Upper lobe of left lung (tissue), 6 donors: ENCODE data around the gene ANKRD28. TPM values are rescaled to one million over a fixed set of nuclear protein-coding genes. Genes with fewer than 3 reads are reported as not detected.

ENCODE experiments used
- ATAC-seq, 2 donors: fragments of 200-7000 bp; cut with Tn5 transposase; one replicate each; pipeline ENCODE4 v1.9.1; 2022; ENCODE audit warnings: mild to moderate bottlenecking in 2 of 2, moderate library complexity in 2 of 2; ENCODE audit not compliant: low FRiP score in 2 of 2
- DNase-seq, 2 donors: peaks; one replicate each; pipeline ENCODE4 v3.0.0-alpha.2; 2019 to 2020
- H3K27ac ChIP-seq, 4 donors: fragments of 200-600 bp; sonication (generic); one replicate each; pipeline ENCODE4 v1.5.1; 2016 to 2019
- H3K27me3 ChIP-seq, 4 donors: fragments of 200-600 bp; sonication (generic); one replicate each; pipeline ENCODE4 v1.5.1; 2017 to 2019
- H3K36me3 ChIP-seq, 4 donors: fragments of 200-600 bp; sonication (generic); one replicate each; pipeline ENCODE4 v1.5.1; 2016 to 2019
- H3K4me1 ChIP-seq, 4 donors: fragments of 200-600 bp; sonication (generic); one replicate each; pipeline ENCODE4 v1.5.1; 2018 to 2019
- H3K4me3 ChIP-seq, 4 donors: fragments of 200-600 bp; sonication (generic); one replicate each; pipeline ENCODE4 v1.5.1; 2017 to 2019; ENCODE audit warnings: mild to moderate bottlenecking in 2 of 4, moderate library complexity in 1 of 4
- H3K9me3 ChIP-seq, 4 donors: fragments of 200-600 bp; sonication (generic); one replicate each; pipeline ENCODE4 v1.5.1; 2018 to 2019
- EP300 ChIP-seq, 4 donors: sonication (generic); formaldehyde crosslinking; IDR thresholded peaks; one replicate each; pipeline ENCODE4 v1.5.1; 2017; ENCODE audit warnings: antibody characterized with exemption in 4 of 4, control low read depth in 2 of 4
- POLR2A ChIP-seq, 4 donors: fragments of 450-650 bp; IDR thresholded peaks; one replicate each; pipeline ENCODE4 v1.5.1; 2016 to 2017; ENCODE audit warnings: antibody characterized with exemption in 4 of 4, mild to moderate bottlenecking in 2 of 4
- POLR2AphosphoS5 ChIP-seq, 2 donors: sonication (generic); formaldehyde crosslinking; IDR thresholded peaks; one replicate each; pipeline ENCODE4 v1.5.1; 2017; ENCODE audit warnings: antibody characterized with exemption in 2 of 2
- WGBS, 2 donors: methylation state at CpG; one replicate each; pipeline ENCODE4 v1.1.5; 2017 to 2018; 5-methylcytosine and 5-hydroxymethylcytosine counted together
- total RNA-seq, 6 donors: library from RNA; depleted of rRNA in 4 of 6; stranded (reverse); fragments of >200 nt in 4 of 6; gene quantifications; one replicate each; pipeline versions ENCODE4 v1.1.0 to v1.2.1, GENCODE V29; 2016 to 2021
- TF ChIP-seq, protein P1 (sequence below), 6 experiments: fragments of 450-650 bp in 4 of 6; fragments of 200-600 bp in 2 of 6; sonication (generic) in 2 of 6; IDR thresholded peaks; one replicate each; pipeline ENCODE4 v1.5.1; 2016 to 2019; ENCODE audit warnings: antibody characterized with exemption in 6 of 6
- donor health status: DM: no; HTN: no; CAD: no; lungs with moderate emphysema.
- donor health status: DM: no; HTN: yes; CAD: no; lungs with severe emphysema.

ANKRD28 gene
- total RNA-seq, 6 donors from 2014 or later = 31.6 to 107 (median 55.5) TPM

DNA sequence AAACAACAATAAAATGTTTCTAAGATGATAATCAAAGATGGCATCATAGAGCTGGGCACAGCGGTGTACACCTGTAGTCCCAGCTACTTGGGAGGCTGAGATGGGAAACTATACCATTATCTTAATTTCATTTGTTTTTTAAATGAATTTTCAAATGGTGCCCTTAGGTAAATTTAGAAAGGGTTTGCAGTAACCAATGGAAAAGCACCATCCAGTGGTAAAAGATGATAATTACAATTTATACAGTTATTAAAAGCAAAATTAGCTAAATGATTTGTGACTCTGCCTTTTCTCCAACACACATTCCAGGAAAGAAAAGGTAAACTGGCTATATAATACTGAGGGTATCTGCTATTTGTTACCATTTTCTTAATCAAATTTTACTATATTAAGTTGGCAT lies 14.4 kb upstream of the ANKRD28 start:
- 86 to 93% methylated on average over 1 of the region's 1 CpG for WGBS, 2 donors
- Histone ChIP-seq H3K9me3 (no peaks in the 10 kb centered on the region), H3K4me1 (peaks cover 0 to 11% (median 7%) of the 10 kb centered on the region in 4 donors), H3K27me3 (no peaks in the 10 kb centered on the region), H3K4me3 (no peak overlapping the region), H3K36me3 (no peaks in the 10 kb centered on the region), H3K27ac (no peak overlapping the region)
- TF ChIP-seq, protein P1, sequence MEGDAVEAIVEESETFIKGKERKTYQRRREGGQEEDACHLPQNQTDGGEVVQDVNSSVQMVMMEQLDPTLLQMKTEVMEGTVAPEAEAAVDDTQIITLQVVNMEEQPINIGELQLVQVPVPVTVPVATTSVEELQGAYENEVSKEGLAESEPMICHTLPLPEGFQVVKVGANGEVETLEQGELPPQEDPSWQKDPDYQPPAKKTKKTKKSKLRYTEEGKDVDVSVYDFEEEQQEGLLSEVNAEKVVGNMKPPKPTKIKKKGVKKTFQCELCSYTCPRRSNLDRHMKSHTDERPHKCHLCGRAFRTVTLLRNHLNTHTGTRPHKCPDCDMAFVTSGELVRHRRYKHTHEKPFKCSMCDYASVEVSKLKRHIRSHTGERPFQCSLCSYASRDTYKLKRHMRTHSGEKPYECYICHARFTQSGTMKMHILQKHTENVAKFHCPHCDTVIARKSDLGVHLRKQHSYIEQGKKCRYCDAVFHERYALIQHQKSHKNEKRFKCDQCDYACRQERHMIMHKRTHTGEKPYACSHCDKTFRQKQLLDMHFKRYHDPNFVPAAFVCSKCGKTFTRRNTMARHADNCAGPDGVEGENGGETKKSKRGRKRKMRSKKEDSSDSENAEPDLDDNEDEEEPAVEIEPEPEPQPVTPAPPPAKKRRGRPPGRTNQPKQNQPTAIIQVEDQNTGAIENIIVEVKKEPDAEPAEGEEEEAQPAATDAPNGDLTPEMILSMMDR (IDR thresholded peaks at IDR 0.05) = peak; percentile 13 to 66 (median 44)
- no peak for TF ChIP-seq EP300 (IDR thresholded peaks at IDR 0.05)
- ATAC-seq = peak in 1 of 2 donors; percentile 54
- no peak for DNase-seq

- Histone ChIP-seq H3K27ac (no peak overlapping the region), H3K27me3 (no peaks in the 10 kb centered on the region), H3K9me3 (no peaks in the 10 kb centered on the region), H3K4me1 (peaks cover 0 to 11% (median 5%) of the 10 kb centered on the region in 4 donors), H3K4me3 (no peak overlapping the region), H3K36me3 (no peaks in the 10 kb centered on the region)
- ATAC-seq = no peak
- no peak for DNase-seq
- TF ChIP-seq POLR2A (IDR thresholded peaks at IDR 0.05) = no peak
- TF ChIP-seq, protein P1 (IDR thresholded peaks at IDR 0.05) = no peak
- TF ChIP-seq POLR2AphosphoS5 (IDR thresholded peaks at IDR 0.05) = no peak
- no peak for TF ChIP-seq EP300 (IDR thresholded peaks at IDR 0.05)
Measured at GRCh38 chr3:15810702-15811101, 12.9 kb upstream of the ANKRD28 start.

- WGBS, 2 donors = 54 to 59% methylated on average over 2 of the region's 2 CpGs
Measured at GRCh38 chr3:15809313-15809712, 11.5 kb upstream of the ANKRD28 start.

DNA sequence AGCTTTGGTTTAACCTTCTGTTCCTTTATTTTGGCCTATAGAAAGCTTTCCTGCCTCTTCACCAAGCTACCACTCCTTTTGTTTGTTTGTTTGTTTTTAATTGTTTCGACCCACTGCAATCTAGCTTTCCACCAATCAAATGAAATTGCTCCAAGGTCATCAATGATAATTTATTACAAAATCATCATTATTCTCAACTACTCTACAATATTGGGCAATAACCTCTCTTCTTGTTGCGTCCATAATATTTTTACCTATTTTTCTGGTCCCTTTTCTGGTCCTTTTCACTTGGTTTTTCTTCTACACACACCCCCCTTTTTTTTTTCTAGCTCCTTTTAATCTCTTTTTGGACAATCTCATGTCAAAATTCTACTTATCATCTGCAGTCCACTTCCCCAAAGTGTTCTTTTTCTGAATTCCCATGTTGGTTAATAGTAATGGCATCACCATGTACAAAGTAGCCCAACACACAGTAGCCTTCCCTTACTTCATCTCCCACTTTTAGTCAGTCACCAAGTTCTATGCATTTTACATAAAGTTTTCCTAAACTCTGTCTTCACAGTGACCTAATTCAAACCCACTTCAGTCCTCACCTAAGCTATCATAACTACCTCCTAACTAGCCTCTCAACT lies 11.0 kb upstream of the ANKRD28 start:
- no peaks in the 10 kb centered on the region for H3K36me3 ChIP-seq
- TF ChIP-seq POLR2AphosphoS5 (IDR thresholded peaks at IDR 0.05) = no peak
- TF ChIP-seq, protein P1 (IDR thresholded peaks at IDR 0.05) = no peak
- no peak for TF ChIP-seq POLR2A (IDR thresholded peaks at IDR 0.05)
- TF ChIP-seq EP300 (IDR thresholded peaks at IDR 0.05) = no peak

More at GRCh38 chr3:15809313-15809712, 11.5 kb upstream of the ANKRD28 start:
- H3K4me3 ChIP-seq = no peak overlapping the region
- H3K9me3 ChIP-seq = no peaks in the 10 kb centered on the region
- H3K4me1 ChIP-seq = peaks cover 0 to 11% (median 8%) of the 10 kb centered on the region in 4 donors
- no peak for DNase-seq
- no peaks in the 10 kb centered on the region for H3K27me3 ChIP-seq
- ATAC-seq = no peak
- H3K36me3 ChIP-seq = no peaks in the 10 kb centered on the region
- no peak for TF ChIP-seq EP300 (IDR thresholded peaks at IDR 0.05)
- TF ChIP-seq POLR2AphosphoS5 (IDR thresholded peaks at IDR 0.05) = no peak
- TF ChIP-seq, protein P1 (IDR thresholded peaks at IDR 0.05) = no peak
- TF ChIP-seq POLR2A (IDR thresholded peaks at IDR 0.05) = no peak
- H3K27ac ChIP-seq = no peak overlapping the region

DNA sequence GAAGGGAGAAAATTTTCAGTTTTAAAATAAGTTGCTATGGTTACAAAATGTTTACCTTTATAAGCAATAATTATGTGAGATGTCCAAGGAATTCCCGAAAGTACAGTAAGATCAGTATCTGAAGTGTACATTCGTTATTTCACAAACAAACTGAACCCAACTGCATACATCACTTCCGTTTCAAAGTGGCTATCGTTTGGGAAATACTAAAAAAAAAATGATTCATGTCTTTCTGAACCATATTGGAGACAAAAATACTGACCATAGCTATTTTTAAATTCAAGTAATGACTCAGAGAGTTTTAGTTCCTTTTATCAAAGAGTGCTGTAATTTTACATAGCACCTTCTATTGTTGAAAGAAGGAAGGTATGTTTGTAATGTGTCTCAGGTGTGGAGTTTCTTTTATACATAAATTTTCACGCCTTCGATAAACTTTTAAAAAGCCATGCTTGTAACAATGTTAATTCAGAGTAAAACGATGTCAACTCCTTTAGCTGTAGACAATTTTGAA lies 8.0 kb upstream of the ANKRD28 start:
- Histone ChIP-seq H3K9me3 (no peaks in the 10 kb centered on the region), H3K27me3 (no peaks in the 10 kb centered on the region), H3K4me3 (no peak overlapping the region), H3K36me3 (no peaks in the 10 kb centered on the region), H3K27ac (peak overlapping the region; percentile 27 to 44 (median 32)), H3K4me1 (peaks cover 0 to 24% (median 13%) of the 10 kb centered on the region in 4 donors)
- peak; percentile 62 to 86 for ATAC-seq
- TF ChIP-seq EP300 (IDR thresholded peaks at IDR 0.05) (peak in 3 of 4 donors; percentile 25 to 69 (median 59)), POLR2AphosphoS5 (IDR thresholded peaks at IDR 0.05) (peak in 1 of 2 donors; percentile 75), POLR2A (IDR thresholded peaks at IDR 0.05) (no peak)
- TF ChIP-seq, protein P1 (IDR thresholded peaks at IDR 0.05) = no peak
- 30 to 43% methylated on average over 7 of the region's 7 CpGs for WGBS, 2 donors
- no peak for DNase-seq

More for the DNA sequence above, 11.0 kb upstream of the ANKRD28 start:
- H3K27me3 ChIP-seq = no peaks in the 10 kb centered on the region
- DNase-seq (no peak), ATAC-seq (no peak)
- H3K9me3 ChIP-seq = no peaks in the 10 kb centered on the region
- 92% methylated on average over 2 of the region's 2 CpGs for WGBS, 2 donors
- H3K27ac ChIP-seq = no peak overlapping the region
- peaks cover 0 to 11% (median 8%) of the 10 kb centered on the region in 4 donors for H3K4me1 ChIP-seq
- no peak overlapping the region for H3K4me3 ChIP-seq
